ENCODE measurements around the gene ANAPC10. TPM values are rescaled to one million over a fixed set of nuclear protein-coding genes. Genes with fewer than 3 reads are reported as not detected.
A peak's percentile ranks its signal among the peaks of the same experiment; 100 is the strongest.
"Not testable (repeated sequence)": the region's sequence is repeated elsewhere in the genome, so short reads cannot be mapped to it uniquely, and the experiment has no call there.

The ANAPC10 gene
- polyA plus RNA-seq, 2 of the 4 experiments (the other 2 are of a cell fraction): 16.4 to 33.8 TPM

- TF ChIP-seq MAZ (IDR thresholded peaks at IDR 0.05; ENCODE audit: borderline replicate concordance, low read depth, low read length): no peak
- peak; percentile 76 for TF ChIP-seq KDM5A (IDR thresholded peaks at IDR 0.05)
- no peak for TF ChIP-seq KDM1A (IDR thresholded peaks at IDR 0.05; ENCODE audit: low read depth)
- TF ChIP-seq, protein P1, sequence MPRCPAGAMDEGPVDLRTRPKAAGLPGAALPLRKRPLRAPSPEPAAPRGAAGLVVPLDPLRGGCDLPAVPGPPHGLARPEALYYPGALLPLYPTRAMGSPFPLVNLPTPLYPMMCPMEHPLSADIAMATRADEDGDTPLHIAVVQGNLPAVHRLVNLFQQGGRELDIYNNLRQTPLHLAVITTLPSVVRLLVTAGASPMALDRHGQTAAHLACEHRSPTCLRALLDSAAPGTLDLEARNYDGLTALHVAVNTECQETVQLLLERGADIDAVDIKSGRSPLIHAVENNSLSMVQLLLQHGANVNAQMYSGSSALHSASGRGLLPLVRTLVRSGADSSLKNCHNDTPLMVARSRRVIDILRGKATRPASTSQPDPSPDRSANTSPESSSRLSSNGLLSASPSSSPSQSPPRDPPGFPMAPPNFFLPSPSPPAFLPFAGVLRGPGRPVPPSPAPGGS (IDR thresholded peaks at IDR 0.05): peak; percentile 74; the same call in 2 of the 3 replicates
- no peak for TF ChIP-seq POLR2AphosphoS2 (conservative IDR thresholded peaks at IDR 0.05; ENCODE audit: low read length)
- no peak for TF ChIP-seq HOXB5 (CRISPR knock-in tag; IDR thresholded peaks at IDR 0.05)
- peak; percentile 97 for TF ChIP-seq MYC (IDR thresholded peaks at IDR 0.05; ENCODE audit: borderline replicate concordance, low read length)
- no peak for TF ChIP-seq CHD2 (IDR thresholded peaks at IDR 0.05; ENCODE audit: low read length, partially characterized antibody)
- no peak for TF ChIP-seq ZNF302 (CRISPR knock-in tag; IDR thresholded peaks at IDR 0.05)
- no peak for TF ChIP-seq SREBF2 (IDR thresholded peaks at IDR 0.05)
- no peak for TF ChIP-seq CEBPB (IDR thresholded peaks at IDR 0.05)
- TF ChIP-seq ZC3H11A (IDR thresholded peaks at IDR 0.05): no peak
- no peak for TF ChIP-seq NPAS2 (CRISPR knock-in tag; IDR thresholded peaks at IDR 0.05; ENCODE audit: borderline replicate concordance)
- TF ChIP-seq GATA3 (IDR thresholded peaks at IDR 0.05; ENCODE audit: borderline replicate concordance): no peak; the same call in 1 of the 2 replicates
- TF ChIP-seq ESRRA (IDR thresholded peaks at IDR 0.05; ENCODE audit: borderline replicate concordance, low read length): no peak
- TF ChIP-seq ZFP36 (IDR thresholded peaks at IDR 0.05; ENCODE audit: borderline replicate concordance, partially characterized antibody): no peak
- TF ChIP-seq, protein P2, sequence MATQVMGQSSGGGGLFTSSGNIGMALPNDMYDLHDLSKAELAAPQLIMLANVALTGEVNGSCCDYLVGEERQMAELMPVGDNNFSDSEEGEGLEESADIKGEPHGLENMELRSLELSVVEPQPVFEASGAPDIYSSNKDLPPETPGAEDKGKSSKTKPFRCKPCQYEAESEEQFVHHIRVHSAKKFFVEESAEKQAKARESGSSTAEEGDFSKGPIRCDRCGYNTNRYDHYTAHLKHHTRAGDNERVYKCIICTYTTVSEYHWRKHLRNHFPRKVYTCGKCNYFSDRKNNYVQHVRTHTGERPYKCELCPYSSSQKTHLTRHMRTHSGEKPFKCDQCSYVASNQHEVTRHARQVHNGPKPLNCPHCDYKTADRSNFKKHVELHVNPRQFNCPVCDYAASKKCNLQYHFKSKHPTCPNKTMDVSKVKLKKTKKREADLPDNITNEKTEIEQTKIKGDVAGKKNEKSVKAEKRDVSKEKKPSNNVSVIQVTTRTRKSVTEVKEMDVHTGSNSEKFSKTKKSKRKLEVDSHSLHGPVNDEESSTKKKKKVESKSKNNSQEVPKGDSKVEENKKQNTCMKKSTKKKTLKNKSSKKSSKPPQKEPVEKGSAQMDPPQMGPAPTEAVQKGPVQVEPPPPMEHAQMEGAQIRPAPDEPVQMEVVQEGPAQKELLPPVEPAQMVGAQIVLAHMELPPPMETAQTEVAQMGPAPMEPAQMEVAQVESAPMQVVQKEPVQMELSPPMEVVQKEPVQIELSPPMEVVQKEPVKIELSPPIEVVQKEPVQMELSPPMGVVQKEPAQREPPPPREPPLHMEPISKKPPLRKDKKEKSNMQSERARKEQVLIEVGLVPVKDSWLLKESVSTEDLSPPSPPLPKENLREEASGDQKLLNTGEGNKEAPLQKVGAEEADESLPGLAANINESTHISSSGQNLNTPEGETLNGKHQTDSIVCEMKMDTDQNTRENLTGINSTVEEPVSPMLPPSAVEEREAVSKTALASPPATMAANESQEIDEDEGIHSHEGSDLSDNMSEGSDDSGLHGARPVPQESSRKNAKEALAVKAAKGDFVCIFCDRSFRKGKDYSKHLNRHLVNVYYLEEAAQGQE (IDR thresholded peaks at IDR 0.05): no peak
- no peak for TF ChIP-seq EP300 (IDR thresholded peaks at IDR 0.05)
- TF ChIP-seq, protein P3, sequence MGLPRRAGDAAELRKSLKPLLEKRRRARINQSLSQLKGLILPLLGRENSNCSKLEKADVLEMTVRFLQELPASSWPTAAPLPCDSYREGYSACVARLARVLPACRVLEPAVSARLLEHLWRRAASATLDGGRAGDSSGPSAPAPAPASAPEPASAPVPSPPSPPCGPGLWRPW (IDR thresholded peaks at IDR 0.05): no peak
- TF ChIP-seq JUN (IDR thresholded peaks at IDR 0.05): peak in 1 of 2 experiments; percentile 39; a peak in 2 of 5 replicates
- no peak for TF ChIP-seq RNF2 (IDR thresholded peaks at IDR 0.05; ENCODE audit: borderline replicate concordance, low read depth)
- no peak for TF ChIP-seq HEYL (CRISPR knock-in tag; IDR thresholded peaks at IDR 0.05)
- peak; percentile 28; the same call in 1 of the 3 replicates for TF ChIP-seq CTCF (IDR thresholded peaks at IDR 0.05)
These were observed at the start of gene ANAPC10, which contains the start of gene ABCE1 (continued) for GRCh38 chr4:145097821-145098674.

GRCh38 chr4:145136219-145136618, 38.2 kb upstream of the ANAPC10 start:
- H3K4me3 ChIP-seq; DNase-seq (ENCODE audit: low read depth in 1 of 2, low spot score in 1 of 2); H3K4me2 ChIP-seq; CTCF ChIA-PET; ATAC-seq; POLR2A ChIA-PET; H3K4me1 ChIP-seq; FAIRE-seq; H3K9me3 ChIP-seq; H3K27ac ChIP-seq: not testable (repeated sequence)
- WGBS (ENCODE audit: missing lambda C conversion rate): 50% methylated on average over 1 of the region's 1 CpG
